NCI-H524 (cell line): ENCODE data around the gene PAX5.

ENCODE experiments used
- DNase-seq, 2 experiments: peaks; one replicate each; lab custom pipeline; 2025; lab: John Stamatoyannopoulos, UW

PAX5 gene

GRCh38 chr9:36933676-36934215, 100.3 kb downstream of the PAX5 start:
- DNase-seq = no peak

GRCh38 chr9:36932198-36932597, 101.9 kb downstream of the PAX5 start:
- DNase-seq = no peak

GRCh38 chr9:36930941-36931340, 103.1 kb downstream of the PAX5 start:
- DNase-seq = no peak

- no peak for DNase-seq
Observed at GRCh38 chr9:36929350-36929675, 104.8 kb downstream of the PAX5 start.

- no peak for DNase-seq
Observed at GRCh38 chr9:36928670-36929349, 105.3 kb downstream of the PAX5 start.

GRCh38 chr9:36928210-36928609, 105.9 kb downstream of the PAX5 start:
- DNase-seq = no peak

- DNase-seq = no peak
Observed at GRCh38 chr9:36924757-36925432, 109.2 kb downstream of the PAX5 start.

- no peak for DNase-seq
Observed at GRCh38 chr9:36924071-36924470, 110.0 kb downstream of the PAX5 start.

- no peak for DNase-seq
Observed at GRCh38 chr9:36923025-36923625, 110.9 kb downstream of the PAX5 start.

GRCh38 chr9:36922548-36922947, 111.5 kb downstream of the PAX5 start:
- no peak for DNase-seq

GRCh38 chr9:36914212-36914577, 119.9 kb downstream of the PAX5 start:
- no peak for DNase-seq

GRCh38 chr9:36913393-36914211, 120.5 kb downstream of the PAX5 start:
- peak; percentile 22 to 76 for DNase-seq

- no peak for DNase-seq
Observed at GRCh38 chr9:36912620-36913019, 121.4 kb downstream of the PAX5 start.

- no peak for DNase-seq
Observed at GRCh38 chr9:36911601-36912412, 122.3 kb downstream of the PAX5 start.

- no peak for DNase-seq
Observed at GRCh38 chr9:36911037-36911436, 123.0 kb downstream of the PAX5 start.

- DNase-seq = no peak
Observed at GRCh38 chr9:36906492-36906891, 127.6 kb downstream of the PAX5 start.

- peak in 1 of 2 experiments; percentile 7 for DNase-seq
Observed at GRCh38 chr9:36905101-36906066, 128.7 kb downstream of the PAX5 start.

GRCh38 chr9:36903541-36904435, 130.3 kb downstream of the PAX5 start:
- no peak for DNase-seq

GRCh38 chr9:36902861-36903524, 131.1 kb downstream of the PAX5 start:
- no peak for DNase-seq
